GM12878 (cell line): ENCODE measurements around the gene RBMS3. TPM values are rescaled to one million over a fixed set of nuclear protein-coding genes. Genes with fewer than 3 reads are reported as not detected.

Source experiments
- ATAC-seq: fragments of 200-7000 bp; cut with Tn5 transposase; 3 replicates; pipeline ENCODE4 v1.9.1; 2020; ENCODE audit warnings: mild to moderate bottlenecking, moderate library complexity
- BruUV-seq: library from RNA; stranded (reverse); fragments of 400-500 nt; replicated peaks from 2 replicates; lab custom pipeline; 2021; lab: Mats Ljungman, UMichigan
- CTCF ChIA-PET: fragments of 300-600 bp; sonication (Branson Sonifier 250); formaldehyde crosslinking; extraction: SDS; loops from one replicate; lab custom pipeline; 2021; ENCODE audit warnings: inconsistent platforms; lab: Yijun Ruan, JAX
- POLR2A ChIA-PET: fragments of 350-600 bp; formaldehyde crosslinking; extraction: SDS; loops from one replicate; lab custom pipeline; 2021; ENCODE audit warnings: inconsistent platforms; lab: Charles Lee
- RAD21 ChIA-PET: fragments of 300-600 bp; sonication (Branson Sonifier 250); formaldehyde crosslinking; loops from one replicate; lab custom pipeline; 2023; ENCODE audit warnings: antibody characterized with exemption; ENCODE audit not compliant: unreplicated experiment; lab: Charles Lee
- SMC1A ChIA-PET: fragments of 300-600 bp; sonication (Branson Sonifier 250); formaldehyde crosslinking; loops from one replicate; lab custom pipeline; 2023; ENCODE audit not compliant: unreplicated experiment, uncharacterized antibody; lab: Charles Lee
- DNase-seq: peaks from one replicate; pipeline ENCODE4 v3.0.0-alpha.2; 2011; ENCODE audit warnings: low read depth, low spot score
- FAIRE-seq: peaks from 3 replicates; lab custom pipeline; 2011; peaks lifted over from hg19 to GRCh38; lab: Jason Lieb, UNC
- H2AFZ ChIP-seq: 2 replicates; pipeline ENCODE4 v1.6.0; 2011; ENCODE audit warnings: low read depth, low read length, control low read depth; ENCODE audit not compliant: control insufficient read depth
- H3K27ac ChIP-seq: 2 replicates; pipeline ENCODE4 v1.5.1; 2011; ENCODE audit warnings: control low read depth; ENCODE audit not compliant: control insufficient read depth, insufficient read depth
- H3K27me3 ChIP-seq, 2 experiments: replicated peaks in 1 of 2; 2 replicates each; pipeline versions ENCODE4 v1.6.0 to v1.6.1; 2011; ENCODE audit warnings: low read length in 1 of 2; ENCODE audit not compliant: control insufficient read depth in 2 of 2, insufficient read depth in 2 of 2
- H3K36me3 ChIP-seq, 2 experiments: 2 replicates each; pipeline ENCODE4 v1.5.1; 2011; ENCODE audit warnings: low read length in 1 of 2; ENCODE audit not compliant: control insufficient read depth in 2 of 2, insufficient read depth in 2 of 2
- H3K4me1 ChIP-seq: 2 replicates; pipeline ENCODE4 v1.6.1; 2011; ENCODE audit warnings: mild to moderate bottlenecking, low read length, moderate library complexity, mixed read lengths; ENCODE audit not compliant: control insufficient read depth, insufficient read depth
- H3K4me2 ChIP-seq: 2 replicates; pipeline ENCODE4 v1.6.0; 2011; ENCODE audit warnings: control low read depth; ENCODE audit not compliant: control insufficient read depth, insufficient read depth
- H3K4me3 ChIP-seq: fragments of 200-600 bp; sonication (generic); 2 replicates; pipeline ENCODE4 v1.5.1; 2016
- H3K79me2 ChIP-seq: 2 replicates; pipeline ENCODE4 v1.6.0; 2011; ENCODE audit warnings: low read length; ENCODE audit not compliant: control insufficient read depth, insufficient read depth
- H3K9ac ChIP-seq: 2 replicates; pipeline ENCODE4 v1.8.0; 2011; ENCODE audit warnings: low read length, control low read depth, mixed read lengths; ENCODE audit not compliant: control insufficient read depth, insufficient read depth
- H3K9me3 ChIP-seq: replicated peaks from 3 replicates; pipeline ENCODE4 v1.5.1; 2011; ENCODE audit warnings: mild to moderate bottlenecking, low read length; ENCODE audit not compliant: control insufficient read depth, insufficient read depth
- H4K20me1 ChIP-seq: 2 replicates; pipeline ENCODE4 v1.6.0; 2011; ENCODE audit not compliant: control insufficient read depth, insufficient read depth
- BACH1 ChIP-seq: fragments of 450-650 bp; IDR thresholded peaks from 2 replicates; pipeline ENCODE4 v1.6.1; 2017; ENCODE audit warnings: mild to moderate bottlenecking, borderline replicate concordance
- E2F8 ChIP-seq: fragments of 450-650 bp; IDR thresholded peaks from 2 replicates; pipeline ENCODE4 v1.6.1; 2018; ENCODE audit warnings: mild to moderate bottlenecking, low read depth, moderate library complexity; ENCODE audit not compliant: partially characterized antibody
- EED ChIP-seq: sonication (generic); IDR thresholded peaks from 2 replicates; pipeline ENCODE4 v1.6.1; 2016; ENCODE audit warnings: antibody characterized with exemption, low read depth
- MEF2B ChIP-seq: fragments of 450-650 bp; IDR thresholded peaks from 2 replicates; pipeline ENCODE4 v1.6.1; 2018; ENCODE audit warnings: mild to moderate bottlenecking, moderate library complexity; ENCODE audit not compliant: partially characterized antibody, poor library complexity, severe bottlenecking
- MXI1 ChIP-seq: fragments of 150-350 bp; IDR thresholded peaks from 2 replicates; pipeline ENCODE4 v1.6.1; 2011; ENCODE audit warnings: low read depth, mild to moderate bottlenecking, inconsistent platforms, low read length, improper control_type of control experiment
- NFYB ChIP-seq: IDR thresholded peaks from 2 replicates; pipeline ENCODE4 v1.6.1; 2011; ENCODE audit warnings: low read depth, mild to moderate bottlenecking, low read length, improper control_type of control experiment, moderate library complexity; ENCODE audit not compliant: insufficient read depth
- NR2C2 ChIP-seq: IDR thresholded peaks from 2 replicates; pipeline ENCODE4 v1.6.1; 2011; ENCODE audit warnings: borderline replicate concordance, low read depth; ENCODE audit not compliant: control insufficient read depth, insufficient read length
- POLR2AphosphoS5 ChIP-seq: IDR thresholded peaks from 2 replicates; pipeline ENCODE4 v1.6.1; 2011; ENCODE audit warnings: mild to moderate bottlenecking, low read length, inconsistent platforms
- RELB ChIP-seq: fragments of 450-650 bp; IDR thresholded peaks from 2 replicates; pipeline ENCODE4 v1.6.1; 2017; ENCODE audit warnings: low read depth, mild to moderate bottlenecking, moderate library complexity
- SMAD1 ChIP-seq: fragments of 450-650 bp; IDR thresholded peaks from 2 replicates; pipeline ENCODE4 v1.6.1; 2018; ENCODE audit warnings: mild to moderate bottlenecking, low read depth; ENCODE audit not compliant: partially characterized antibody
- SMC3 ChIP-seq: IDR thresholded peaks from 2 replicates; pipeline ENCODE4 v1.6.1; 2011; ENCODE audit warnings: low read length, improper control_type of control experiment, borderline replicate concordance
- TBL1XR1 ChIP-seq: IDR thresholded peaks from 2 replicates; pipeline ENCODE4 v1.6.1; 2012; ENCODE audit warnings: low read depth, low read length, improper control_type of control experiment
- ZNF207 ChIP-seq: fragments of 450-650 bp; IDR thresholded peaks from 2 replicates; pipeline ENCODE4 v1.6.1; 2014; ENCODE audit warnings: antibody characterized with exemption, mild to moderate bottlenecking, borderline replicate concordance
- ZNF384 ChIP-seq: IDR thresholded peaks from 2 replicates; pipeline ENCODE4 v1.6.1; 2012; ENCODE audit warnings: low read depth, mild to moderate bottlenecking, low read length, improper control_type of control experiment, borderline replicate concordance
- WGBS: methylation state at CpG from one replicate; pipeline ENCODE4 v1.1.6; 2016; ENCODE audit warnings: low lambda C conversion rate; ENCODE audit not compliant: insufficient replicate concordance, insufficient coverage; ENCODE audit errors: missing lambda C conversion rate; 5-methylcytosine and 5-hydroxymethylcytosine counted together
- in situ Hi-C: fragments of 300-500 bp; cut with MboI; formaldehyde crosslinking; loops from 9 replicates; pipeline ENCODE4 v1.14.3; 2018; ENCODE audit warnings: mixed read lengths
- intact Hi-C: fragments of 100-400 bp; cut with micrococcal nuclease; formaldehyde crosslinking; loops from one replicate; pipeline ENCODE4 v1.14.2; 2022; ENCODE audit not compliant: unreplicated experiment
- polyA plus RNA-seq, 11 experiments: library from polyadenylated mRNA; depleted of rRNA in 4 of 11; unstranded in 6 of 11; stranded (reverse) in 5 of 11; fragments of >200 nt; fragmentation: Nextera tagmentation in 4 of 11; fragmentation: Illumina TruSeq in 1 of 11; extraction: Ambion mirVana in 4 of 11; extraction: Trizol in 1 of 11; gene quantifications; 1 replicate in 1 of 11; 2 replicates in 10 of 11; pipeline versions ENCODE4 v1.2.1 to v1.2.3, GENCODE V29; 2011 to 2016; ENCODE audit warnings: inconsistent platforms in 2 of 11, missing spikeins in 2 of 11, low read depth in 1 of 11
- total RNA-seq, 4 experiments: library from RNA; depleted of rRNA in 3 of 4; stranded (reverse); fragments of >200 nt in 3 of 4; fragmentation: Illumina TruSeq in 1 of 4; extraction: Trizol in 1 of 4; gene quantifications; 2 replicates each; pipeline versions ENCODE4 v1.2.1 to v1.2.3, GENCODE V29; 2013 to 2021
- TF ChIP-seq, protein P1 (sequence below), 3 experiments: IDR thresholded peaks in 2 of 3; conservative IDR thresholded peaks in 1 of 3; 2 replicates each; pipeline ENCODE4 v1.5.1; 2011; ENCODE audit warnings: low read depth in 3 of 3, low read length in 3 of 3, mild to moderate bottlenecking in 3 of 3, control low read depth in 2 of 3, moderate library complexity in 2 of 3, inconsistent platforms in 1 of 3, mixed read lengths in 1 of 3; ENCODE audit not compliant: control insufficient read depth in 2 of 3, insufficient read depth in 1 of 3; ENCODE audit errors: extremely low read depth in 1 of 3
- TF ChIP-seq, protein P2 (sequence below): fragments of 450-650 bp; IDR thresholded peaks from 2 replicates; pipeline ENCODE4 v1.6.1; 2016; ENCODE audit warnings: mild to moderate bottlenecking

The RBMS3 gene
- total and polyA plus RNA-seq, 10 of the 15 experiments (the other 5 are each of a cell fraction or from before 2014, with no cell fraction given), result 0.79 to 4.7 (median 3.1) TPM

- no peak overlapping the region for H3K4me3 ChIP-seq
- no peaks in the 10 kb centered on the region for H3K4me1 ChIP-seq
- no peaks in the 10 kb centered on the region for H3K27me3 ChIP-seq
- DNase-seq (no peak), ATAC-seq (no peak), FAIRE-seq (no peak)
- ChIA-PET POLR2A (no interaction called here), CTCF (interaction anchor here (0.8 to 1.0 kb wide), 2 partner anchors 9 to 658 kb away, joined by 3 read pairs; no protein-coding TSS in a partner anchor), RAD21 (no interaction called here), SMC1A (interaction anchor here (1.0 kb wide), 1 partner anchor 22 kb away, joined by 3 read pairs; no protein-coding TSS in a partner anchor)
- no peaks in the 10 kb centered on the region for H3K9me3 ChIP-seq
- 1% methylated on average over 4 of the region's 4 CpGs for whole genome bisulfite sequencing
- H3K27ac ChIP-seq, result no peak overlapping the region
- intact Hi-C loops, result no loop called here
- H3K79me2 ChIP-seq, result no peaks in the 10 kb centered on the region
- no peak overlapping the region for H3K4me2 ChIP-seq
- H3K36me3 ChIP-seq, result no peaks in the 10 kb centered on the region
- H2AFZ ChIP-seq, result no peak overlapping the region
- H3K9ac ChIP-seq, result no peak overlapping the region
- H4K20me1 ChIP-seq, result no peaks in the 10 kb centered on the region
- BruUV-seq, result no TSS peak
- in situ Hi-C loops, result no loop called here
- TF ChIP-seq SMC3 (no peak), TBL1XR1 (no peak), MXI1 (no peak), ZNF207 (no peak), RELB (no peak), POLR2AphosphoS5 (no peak), BACH1 (no peak), MEF2B (no peak), E2F8 (no peak), ZNF384 (no peak), NR2C2 (no peak), NFYB (no peak), SMAD1 (no peak), EED (no peak)
- TF ChIP-seq, protein P1, sequence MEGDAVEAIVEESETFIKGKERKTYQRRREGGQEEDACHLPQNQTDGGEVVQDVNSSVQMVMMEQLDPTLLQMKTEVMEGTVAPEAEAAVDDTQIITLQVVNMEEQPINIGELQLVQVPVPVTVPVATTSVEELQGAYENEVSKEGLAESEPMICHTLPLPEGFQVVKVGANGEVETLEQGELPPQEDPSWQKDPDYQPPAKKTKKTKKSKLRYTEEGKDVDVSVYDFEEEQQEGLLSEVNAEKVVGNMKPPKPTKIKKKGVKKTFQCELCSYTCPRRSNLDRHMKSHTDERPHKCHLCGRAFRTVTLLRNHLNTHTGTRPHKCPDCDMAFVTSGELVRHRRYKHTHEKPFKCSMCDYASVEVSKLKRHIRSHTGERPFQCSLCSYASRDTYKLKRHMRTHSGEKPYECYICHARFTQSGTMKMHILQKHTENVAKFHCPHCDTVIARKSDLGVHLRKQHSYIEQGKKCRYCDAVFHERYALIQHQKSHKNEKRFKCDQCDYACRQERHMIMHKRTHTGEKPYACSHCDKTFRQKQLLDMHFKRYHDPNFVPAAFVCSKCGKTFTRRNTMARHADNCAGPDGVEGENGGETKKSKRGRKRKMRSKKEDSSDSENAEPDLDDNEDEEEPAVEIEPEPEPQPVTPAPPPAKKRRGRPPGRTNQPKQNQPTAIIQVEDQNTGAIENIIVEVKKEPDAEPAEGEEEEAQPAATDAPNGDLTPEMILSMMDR (IDR thresholded peaks at IDR 0.05 in 2 of 3, conservative IDR thresholded peaks at IDR 0.05 in 1 of 3; ENCODE audit: control insufficient read depth in 2 of 3, extremely low read depth in 1 of 3, insufficient read depth in 1 of 3, low read depth in 3 of 3, low read length in 3 of 3), result no peak
- TF ChIP-seq, protein P2, sequence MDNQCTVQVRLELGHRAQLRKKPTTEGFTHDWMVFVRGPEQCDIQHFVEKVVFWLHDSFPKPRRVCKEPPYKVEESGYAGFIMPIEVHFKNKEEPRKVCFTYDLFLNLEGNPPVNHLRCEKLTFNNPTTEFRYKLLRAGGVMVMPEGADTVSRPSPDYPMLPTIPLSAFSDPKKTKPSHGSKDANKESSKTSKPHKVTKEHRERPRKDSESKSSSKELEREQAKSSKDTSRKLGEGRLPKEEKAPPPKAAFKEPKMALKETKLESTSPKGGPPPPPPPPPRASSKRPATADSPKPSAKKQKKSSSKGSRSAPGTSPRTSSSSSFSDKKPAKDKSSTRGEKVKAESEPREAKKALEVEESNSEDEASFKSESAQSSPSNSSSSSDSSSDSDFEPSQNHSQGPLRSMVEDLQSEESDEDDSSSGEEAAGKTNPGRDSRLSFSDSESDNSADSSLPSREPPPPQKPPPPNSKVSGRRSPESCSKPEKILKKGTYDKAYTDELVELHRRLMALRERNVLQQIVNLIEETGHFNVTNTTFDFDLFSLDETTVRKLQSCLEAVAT, result no peak
These were observed 755.2 kb downstream of the RBMS3 start for GRCh38 chr3:30035935-30036567.
